Mesendoderm (in vitro differentiated cells): ENCODE data around the gene ADAM10.

Experiments
- DNase-seq: peaks from one replicate; pipeline ENCODE4 v3.0.0; 2013
- H2AK5ac ChIP-seq: 2 replicates; pipeline ENCODE4 v1.6.1; 2013; ENCODE audit warnings: low read length, inconsistent platforms
- H2BK120ac ChIP-seq: 2 replicates; pipeline ENCODE4 v1.6.1; 2013; ENCODE audit warnings: low read depth, mild to moderate bottlenecking, low read length, moderate library complexity, mixed read lengths
- H2BK15ac ChIP-seq: replicated peaks from 2 replicates; pipeline ENCODE4 v1.6.1; 2013; ENCODE audit warnings: low read depth, mild to moderate bottlenecking, moderate library complexity
- H2BK5ac ChIP-seq: 2 replicates; pipeline ENCODE4 v1.6.1; 2013; ENCODE audit warnings: low read length, inconsistent platforms
- H3K18ac ChIP-seq: 2 replicates; pipeline ENCODE4 v1.6.1; 2013; ENCODE audit warnings: mild to moderate bottlenecking, low read length, mixed read lengths
- H3K23ac ChIP-seq: one replicate; pipeline ENCODE4 v1.6.1; 2013; ENCODE audit warnings: low read length
- H3K27ac ChIP-seq: 2 replicates; pipeline ENCODE4 v1.5.1; 2013; ENCODE audit warnings: low read depth, mild to moderate bottlenecking, inconsistent platforms, low read length, moderate library complexity
- H3K27me3 ChIP-seq: 2 replicates; pipeline ENCODE4 v1.6.1; 2013; ENCODE audit warnings: low read length, control low read depth, mild to moderate bottlenecking, inconsistent platforms; ENCODE audit not compliant: insufficient read depth, poor library complexity
- H3K36me3 ChIP-seq: 2 replicates; pipeline ENCODE4 v1.6.1; 2013; ENCODE audit warnings: low read length, inconsistent platforms; ENCODE audit not compliant: control insufficient read depth, insufficient read depth
- H3K4ac ChIP-seq: one replicate; pipeline ENCODE4 v1.6.1; 2013; ENCODE audit warnings: low read depth, mild to moderate bottlenecking, low read length, moderate library complexity
- H3K4me1 ChIP-seq: 2 replicates; pipeline ENCODE4 v1.6.1; 2013; ENCODE audit warnings: low read depth, low read length, inconsistent platforms; ENCODE audit not compliant: control insufficient read depth
- H3K4me2 ChIP-seq: 2 replicates; pipeline ENCODE4 v1.6.1; 2013; ENCODE audit warnings: low read length
- H3K4me3 ChIP-seq: 2 replicates; pipeline ENCODE4 v1.5.1; 2013; ENCODE audit warnings: mild to moderate bottlenecking, low read length
- H3K56ac ChIP-seq: one replicate; pipeline ENCODE4 v1.6.1; 2013; ENCODE audit warnings: low read length
- H3K79me1 ChIP-seq: 2 replicates; pipeline ENCODE4 v1.6.1; 2013; ENCODE audit warnings: low read length, inconsistent platforms
- H3K79me2 ChIP-seq: 2 replicates; pipeline ENCODE4 v1.6.1; 2013; ENCODE audit warnings: mild to moderate bottlenecking, low read length; ENCODE audit not compliant: control insufficient read depth, insufficient read depth
- H3K9ac ChIP-seq: 2 replicates; pipeline ENCODE4 v1.6.1; 2013; ENCODE audit warnings: low read length, inconsistent platforms
- H4K5ac ChIP-seq: one replicate; pipeline ENCODE4 v1.6.1; 2013; ENCODE audit warnings: low read length
- H4K8ac ChIP-seq: one replicate; pipeline ENCODE4 v1.6.1; 2013; ENCODE audit warnings: low read depth, mild to moderate bottlenecking, control low read depth, low read length, moderate library complexity
- WGBS: extraction: QIAGEN DNeasy Blood & Tissue Kit; methylation state at CpG from one replicate; pipeline ENCODE4 v1.1.7; 2013; ENCODE audit warnings: low lambda C conversion rate, missing lambda C conversion rate; ENCODE audit not compliant: insufficient coverage; ENCODE audit errors: extremely low coverage; 5-methylcytosine and 5-hydroxymethylcytosine counted together

The ADAM10 gene

DNA sequence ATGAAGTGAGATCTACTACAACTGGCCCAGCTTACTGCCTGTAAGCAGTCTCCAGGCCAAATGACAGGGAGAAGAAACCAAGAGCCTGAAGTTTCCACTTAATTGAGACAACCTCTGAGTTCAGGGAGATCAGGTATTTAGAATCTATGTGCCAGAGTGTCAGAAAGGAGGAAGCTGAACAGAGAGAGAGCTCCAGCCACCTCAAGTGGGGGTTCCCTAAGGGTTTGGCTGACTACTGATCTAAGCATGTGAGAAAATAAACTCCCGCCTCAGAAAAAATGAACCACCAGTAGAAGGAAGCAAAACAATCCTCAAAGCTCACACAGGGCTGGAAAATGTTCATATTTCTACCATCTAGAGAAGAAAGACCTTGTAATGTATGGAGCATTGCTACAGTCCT is 25.0 kb downstream of the ADAM10 start:
- Histone ChIP-seq H4K8ac (no peak overlapping the region), H4K5ac (no peak overlapping the region), H2BK5ac (no peak overlapping the region), H3K23ac (no peak overlapping the region), H3K27me3 (no peaks in the 10 kb centered on the region), H3K27ac (no peak overlapping the region), H3K4me3 (no peak overlapping the region), H3K56ac (no peak overlapping the region), H2BK120ac (no peak overlapping the region), H3K36me3 (no peaks in the 10 kb centered on the region), H3K79me1 (peaks cover 2% of the 10 kb centered on the region), H3K4ac (no peak overlapping the region), H3K4me2 (no peak overlapping the region), H2AK5ac (no peak overlapping the region), H3K9ac (no peak overlapping the region), H3K18ac (no peak overlapping the region), H3K79me2 (peaks cover 52% of the 10 kb centered on the region), H3K4me1 (no peaks in the 10 kb centered on the region), H2BK15ac (no peak overlapping the region)
- WGBS: no CpG with 5 or more reads among the region's 1 CpG
- DNase-seq: no peak

DNA sequence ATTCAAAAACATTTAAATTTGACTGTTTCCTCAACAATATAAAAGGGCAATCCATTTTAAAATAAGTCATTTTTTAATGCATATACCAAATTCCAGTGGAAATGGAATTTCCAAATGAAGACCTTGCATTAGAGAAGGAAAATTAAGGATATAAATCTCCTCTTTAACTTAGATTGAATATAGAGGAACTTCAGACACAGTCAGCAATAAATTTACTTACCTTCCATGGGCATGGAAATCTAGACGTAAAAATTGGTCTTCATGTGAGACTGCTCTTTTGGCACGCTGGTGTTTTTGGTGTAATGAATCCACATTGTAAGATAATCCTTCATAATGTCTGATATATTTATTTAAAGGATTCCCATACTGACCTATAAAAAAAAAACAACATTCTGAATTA is 32.1 kb downstream of the ADAM10 start:
- no peak overlapping the region for H3K4me3 ChIP-seq
- H2BK15ac ChIP-seq: no peak overlapping the region
- H2BK120ac ChIP-seq: no peak overlapping the region
- DNase-seq: no peak
- no peak overlapping the region for H3K56ac ChIP-seq
- H3K27ac ChIP-seq: no peak overlapping the region
- no peak overlapping the region for H3K23ac ChIP-seq
- no peak overlapping the region for H3K4me2 ChIP-seq
- H3K36me3 ChIP-seq: no peaks in the 10 kb centered on the region
- no CpG with 5 or more reads among the region's 2 CpGs for WGBS
- H3K4ac ChIP-seq: no peak overlapping the region
- no peak overlapping the region for H4K8ac ChIP-seq
- H2AK5ac ChIP-seq: no peak overlapping the region
- H3K4me1 ChIP-seq: no peaks in the 10 kb centered on the region
- H3K18ac ChIP-seq: no peak overlapping the region
- no peak overlapping the region for H4K5ac ChIP-seq
- no peaks in the 10 kb centered on the region for H3K27me3 ChIP-seq
- peaks cover 16% of the 10 kb centered on the region for H3K79me2 ChIP-seq
- H3K79me1 ChIP-seq: peaks cover 5% of the 10 kb centered on the region
- no peak overlapping the region for H2BK5ac ChIP-seq
- H3K9ac ChIP-seq: no peak overlapping the region

DNA sequence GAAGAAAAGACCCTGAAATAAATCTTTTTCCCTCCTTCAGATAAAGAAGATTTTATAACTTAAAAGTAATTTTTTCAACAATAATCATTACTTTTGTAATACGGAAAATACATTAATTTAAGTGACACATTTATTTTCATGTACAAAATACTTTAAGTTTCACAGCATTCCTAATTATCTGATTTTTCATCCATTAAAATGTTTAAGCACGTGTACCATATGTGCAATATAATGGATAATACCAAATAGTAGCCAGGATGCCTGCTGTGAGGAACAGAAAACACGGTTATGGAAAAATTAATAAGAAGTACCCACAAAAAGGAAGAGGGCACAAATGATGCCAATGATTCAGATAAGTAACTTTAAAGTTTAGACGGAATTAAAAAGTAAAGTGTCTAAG is 33.5 kb downstream of the ADAM10 start:
- 100% methylated on average over 1 of the region's 4 CpGs for whole genome bisulfite sequencing
- Histone ChIP-seq H3K27ac (no peak overlapping the region), H3K56ac (no peak overlapping the region), H2AK5ac (no peak overlapping the region), H2BK15ac (no peak overlapping the region), H3K36me3 (no peaks in the 10 kb centered on the region), H3K4ac (no peak overlapping the region), H3K18ac (no peak overlapping the region), H2BK120ac (no peak overlapping the region), H3K27me3 (no peaks in the 10 kb centered on the region), H4K5ac (no peak overlapping the region), H3K4me1 (no peaks in the 10 kb centered on the region), H3K4me3 (no peak overlapping the region), H2BK5ac (no peak overlapping the region), H3K23ac (no peak overlapping the region), H3K9ac (no peak overlapping the region), H3K4me2 (no peak overlapping the region), H4K8ac (no peak overlapping the region), H3K79me1 (peaks cover 5% of the 10 kb centered on the region), H3K79me2 (peaks cover 11% of the 10 kb centered on the region)
- DNase-seq: no peak

DNA sequence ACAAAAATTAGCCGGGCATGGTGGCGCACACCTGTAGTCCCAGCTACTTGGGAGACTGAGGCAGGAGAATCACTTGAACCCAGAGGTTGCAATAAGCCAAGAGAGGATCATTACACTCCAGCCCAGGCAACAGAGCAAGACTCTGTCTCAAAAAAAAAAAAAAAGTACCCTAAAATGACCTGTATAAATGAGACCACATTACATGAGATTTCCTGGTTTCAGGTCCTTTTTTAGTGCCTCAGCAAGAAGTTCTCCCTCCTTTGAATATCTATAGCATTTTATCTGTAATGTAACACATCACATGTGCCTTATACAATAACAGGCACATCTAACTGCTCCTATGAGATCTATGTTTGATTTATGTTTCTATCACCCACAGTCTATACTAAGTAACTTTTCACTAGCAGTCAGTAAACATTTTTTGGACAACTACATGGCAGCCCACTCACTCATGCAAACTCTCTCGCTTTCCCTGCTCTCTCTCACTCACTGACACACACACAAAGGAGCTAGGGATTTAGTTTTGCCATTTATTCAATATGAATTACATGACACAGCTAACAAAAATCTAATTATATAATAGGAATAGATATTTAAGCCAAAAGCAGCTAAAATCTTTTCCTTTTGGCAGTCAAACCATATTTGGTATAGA is 34.1 kb downstream of the ADAM10 start:
- DNase-seq: no peak

DNA sequence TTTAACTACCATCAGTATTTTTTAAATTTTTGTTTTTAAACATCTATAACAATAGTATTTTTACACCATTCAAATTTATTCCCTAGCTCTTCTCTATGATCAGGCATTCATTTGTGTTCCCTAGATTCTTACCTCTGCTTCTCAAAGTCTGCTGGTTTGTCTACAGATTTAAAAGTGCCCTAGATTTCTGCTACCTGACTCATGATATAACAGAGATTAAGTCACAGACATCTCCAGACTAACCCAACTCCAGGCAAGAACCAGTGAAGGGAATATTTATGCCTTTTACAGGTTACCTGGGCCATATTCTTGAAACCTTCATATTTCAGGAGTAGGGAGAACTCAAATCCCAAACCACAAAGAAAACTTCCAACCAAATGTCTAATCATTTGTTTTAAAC is 38.8 kb downstream of the ADAM10 start:
- Histone ChIP-seq H3K4ac (no peak overlapping the region), H3K79me2 (peaks cover 6% of the 10 kb centered on the region), H3K18ac (no peak overlapping the region), H3K4me1 (no peaks in the 10 kb centered on the region), H2BK5ac (no peak overlapping the region), H2BK15ac (no peak overlapping the region), H3K27me3 (no peaks in the 10 kb centered on the region), H4K5ac (no peak overlapping the region), H4K8ac (no peak overlapping the region), H2BK120ac (no peak overlapping the region), H3K4me3 (no peak overlapping the region), H3K79me1 (no peaks in the 10 kb centered on the region), H3K4me2 (no peak overlapping the region), H3K9ac (no peak overlapping the region), H3K36me3 (no peaks in the 10 kb centered on the region), H3K27ac (no peak overlapping the region), H3K23ac (no peak overlapping the region), H3K56ac (no peak overlapping the region), H2AK5ac (no peak overlapping the region)
- DNase-seq: no peak

More for the DNA sequence above, 34.1 kb downstream of the ADAM10 start:
- Histone ChIP-seq H3K36me3 (no peaks in the 10 kb centered on the region), H3K18ac (no peak overlapping the region), H3K4me2 (no peak overlapping the region), H4K8ac (no peak overlapping the region), H4K5ac (no peak overlapping the region), H3K23ac (no peak overlapping the region), H3K27ac (no peak overlapping the region), H3K4me1 (no peaks in the 10 kb centered on the region), H3K79me1 (peaks cover 5% of the 10 kb centered on the region), H3K56ac (no peak overlapping the region), H3K4me3 (no peak overlapping the region), H2AK5ac (no peak overlapping the region), H3K9ac (no peak overlapping the region), H2BK5ac (no peak overlapping the region), H2BK15ac (no peak overlapping the region), H3K27me3 (no peaks in the 10 kb centered on the region), H3K4ac (no peak overlapping the region), H3K79me2 (peaks cover 9% of the 10 kb centered on the region), H2BK120ac (no peak overlapping the region)
- WGBS: no CpG with 5 or more reads among the region's 3 CpGs

DNA sequence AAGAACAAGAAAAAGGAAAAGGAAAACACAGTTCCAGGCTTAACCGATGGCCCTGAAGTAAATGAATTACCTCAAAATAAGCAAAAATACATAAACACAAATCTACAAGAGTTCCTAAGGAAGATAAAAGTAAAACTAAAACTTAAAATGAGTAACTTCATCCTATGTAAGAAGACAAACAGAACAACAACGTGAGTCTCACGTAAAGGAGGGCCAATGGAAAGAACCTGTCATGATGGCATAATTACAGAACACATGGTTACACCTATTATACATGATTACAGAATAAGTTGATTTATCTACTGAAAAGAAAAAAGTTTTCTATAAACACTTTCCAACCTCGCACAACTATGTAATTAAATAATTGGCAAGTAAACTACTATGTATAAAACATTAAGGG is 42.1 kb downstream of the ADAM10 start:
- no peaks in the 10 kb centered on the region for H3K27me3 ChIP-seq
- no peak overlapping the region for H4K5ac ChIP-seq
- H2BK15ac ChIP-seq: no peak overlapping the region
- H3K18ac ChIP-seq: no peak overlapping the region
- peaks cover 11% of the 10 kb centered on the region for H3K79me2 ChIP-seq
- H3K79me1 ChIP-seq: peaks cover 2% of the 10 kb centered on the region
- WGBS: no CpG with 5 or more reads among the region's 4 CpGs
- no peak overlapping the region for H4K8ac ChIP-seq
- H3K4me3 ChIP-seq: no peak overlapping the region
- H3K4me2 ChIP-seq: no peak overlapping the region
- no peak overlapping the region for H3K9ac ChIP-seq
- H3K4me1 ChIP-seq: no peaks in the 10 kb centered on the region
- no peak overlapping the region for H3K56ac ChIP-seq
- no peak overlapping the region for H3K4ac ChIP-seq
- H3K23ac ChIP-seq: no peak overlapping the region
- H2AK5ac ChIP-seq: no peak overlapping the region
- no peak overlapping the region for H2BK120ac ChIP-seq
- H3K27ac ChIP-seq: no peak overlapping the region
- no peak overlapping the region for H2BK5ac ChIP-seq
- no peaks in the 10 kb centered on the region for H3K36me3 ChIP-seq
- no peak for DNase-seq
